Measurements from ENCODE around the gene USP35. TPM values are rescaled to one million over a fixed set of nuclear protein-coding genes. Genes with fewer than 3 reads are reported as not detected.

Gene USP35
- total RNA-seq, 1 experiment from 2014 or later: 10.6 TPM

GRCh38 chr11:78214331-78215194, 25.8 kb downstream of the USP35 start (continued):
- no peak for TF ChIP-seq ZNF416 (CRISPR knock-in tag; IDR thresholded peaks at IDR 0.05)

GRCh38 chr11:78216021-78216420, 27.3 kb downstream of the USP35 start:
- CTCF ChIA-PET: interaction anchor here (0.6 to 1.7 kb wide), 2 partner anchors 12 to 216 kb away, joined by 3 to 4 read pairs; no protein-coding TSS in a partner anchor
- Mint-ChIP-seq H3K36me3 (peaks cover 8% of the 10 kb centered on the region; the same call in 1 of the 2 replicates), H3K4me1 (no peaks in the 10 kb centered on the region), H3K27me3 (ENCODE audit: low read depth) (no peaks in the 10 kb centered on the region), H3K27ac (no peak overlapping the region), H3K4me3 (no peak overlapping the region), H3K9me3 (no peaks in the 10 kb centered on the region)
- POLR2A ChIA-PET: no interaction called here
- TF ChIP-seq CREM (CRISPR knock-in tag; IDR thresholded peaks at IDR 0.05) (no peak), PREB (CRISPR knock-in tag; IDR thresholded peaks at IDR 0.05; ENCODE audit: borderline replicate concordance) (no peak), HMGXB4 (CRISPR knock-in tag; IDR thresholded peaks at IDR 0.05) (no peak), STAT6 (CRISPR knock-in tag; conservative IDR thresholded peaks at IDR 0.05; ENCODE audit: low read depth) (no peak), CTCF (IDR thresholded peaks at IDR 0.05) (no peak)
- no peak for ATAC-seq
- DNase-seq (ENCODE audit: low spot score): no peak

GRCh38 chr11:78216571-78217287, 28.0 kb downstream of the USP35 start:
- Mint-ChIP-seq H3K4me1 (no peaks in the 10 kb centered on the region), H3K27ac (no peak overlapping the region), H3K36me3 (peaks cover 11% of the 10 kb centered on the region; the same call in 1 of the 2 replicates), H3K27me3 (ENCODE audit: low read depth) (no peaks in the 10 kb centered on the region), H3K9me3 (no peaks in the 10 kb centered on the region), H3K4me3 (no peak overlapping the region)
- ATAC-seq (no peak), DNase-seq (ENCODE audit: low spot score) (no peak)
- CTCF ChIA-PET: interaction anchor here (0.6 kb wide), 1 partner anchor 216 kb away, joined by 3 read pairs; no protein-coding TSS in a partner anchor
- POLR2A ChIA-PET: no interaction called here
- no peak for TF ChIP-seq ZBTB43 (CRISPR knock-in tag; IDR thresholded peaks at IDR 0.05)
- no peak for TF ChIP-seq JAZF1 (CRISPR knock-in tag; IDR thresholded peaks at IDR 0.05)
- TF ChIP-seq AR (CRISPR knock-in tag; IDR thresholded peaks at IDR 0.05): no peak
- no peak for TF ChIP-seq NFATC4 (CRISPR knock-in tag; IDR thresholded peaks at IDR 0.05)
- no peak for TF ChIP-seq USF1 (CRISPR knock-in tag; IDR thresholded peaks at IDR 0.05)
- TF ChIP-seq FOXP4 (CRISPR knock-in tag; IDR thresholded peaks at IDR 0.05): no peak
- TF ChIP-seq KAT7 (CRISPR knock-in tag; IDR thresholded peaks at IDR 0.05; ENCODE audit: borderline replicate concordance): no peak
- TF ChIP-seq FOXK1 (CRISPR knock-in tag; IDR thresholded peaks at IDR 0.05): no peak
- no peak for TF ChIP-seq NR3C1 (CRISPR knock-in tag; conservative IDR thresholded peaks at IDR 0.05; ENCODE audit: low read depth)
